ENCODE results near the gene RBBP5.

GRCh38 chr1:205054013-205054412, 67.8 kb downstream of the RBBP5 start:
- TF ChIP-seq, protein P1, sequence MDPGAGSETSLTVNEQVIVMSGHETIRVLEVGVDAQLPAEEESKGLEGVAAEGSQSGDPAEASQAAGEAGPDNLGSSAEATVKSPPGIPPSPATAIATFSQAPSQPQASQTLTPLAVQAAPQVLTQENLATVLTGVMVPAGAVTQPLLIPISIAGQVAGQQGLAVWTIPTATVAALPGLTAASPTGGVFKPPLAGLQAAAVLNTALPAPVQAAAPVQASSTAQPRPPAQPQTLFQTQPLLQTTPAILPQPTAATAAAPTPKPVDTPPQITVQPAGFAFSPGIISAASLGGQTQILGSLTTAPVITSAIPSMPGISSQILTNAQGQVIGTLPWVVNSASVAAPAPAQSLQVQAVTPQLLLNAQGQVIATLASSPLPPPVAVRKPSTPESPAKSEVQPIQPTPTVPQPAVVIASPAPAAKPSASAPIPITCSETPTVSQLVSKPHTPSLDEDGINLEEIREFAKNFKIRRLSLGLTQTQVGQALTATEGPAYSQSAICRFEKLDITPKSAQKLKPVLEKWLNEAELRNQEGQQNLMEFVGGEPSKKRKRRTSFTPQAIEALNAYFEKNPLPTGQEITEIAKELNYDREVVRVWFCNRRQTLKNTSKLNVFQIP (CRISPR knock-in tag; IDR thresholded peaks at IDR 0.05; ENCODE audit: borderline replicate concordance, low read depth), result no peak
- TF ChIP-seq ESRRG (CRISPR knock-in tag; IDR thresholded peaks at IDR 0.05), result no peak
- TF ChIP-seq ZFP3 (CRISPR knock-in tag; IDR thresholded peaks at IDR 0.05), result no peak
- TF ChIP-seq, protein P2, sequence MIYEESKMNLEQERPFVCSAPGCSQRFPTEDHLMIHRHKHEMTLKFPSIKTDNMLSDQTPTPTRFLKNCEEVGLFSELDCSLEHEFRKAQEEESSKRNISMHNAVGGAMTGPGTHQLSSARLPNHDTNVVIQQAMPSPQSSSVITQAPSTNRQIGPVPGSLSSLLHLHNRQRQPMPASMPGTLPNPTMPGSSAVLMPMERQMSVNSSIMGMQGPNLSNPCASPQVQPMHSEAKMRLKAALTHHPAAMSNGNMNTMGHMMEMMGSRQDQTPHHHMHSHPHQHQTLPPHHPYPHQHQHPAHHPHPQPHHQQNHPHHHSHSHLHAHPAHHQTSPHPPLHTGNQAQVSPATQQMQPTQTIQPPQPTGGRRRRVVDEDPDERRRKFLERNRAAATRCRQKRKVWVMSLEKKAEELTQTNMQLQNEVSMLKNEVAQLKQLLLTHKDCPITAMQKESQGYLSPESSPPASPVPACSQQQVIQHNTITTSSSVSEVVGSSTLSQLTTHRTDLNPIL (CRISPR knock-in tag; IDR thresholded peaks at IDR 0.05; ENCODE audit: low read depth), result no peak
- TF ChIP-seq ZFP30 (CRISPR knock-in tag; IDR thresholded peaks at IDR 0.05), result no peak
- TF ChIP-seq, protein P3, sequence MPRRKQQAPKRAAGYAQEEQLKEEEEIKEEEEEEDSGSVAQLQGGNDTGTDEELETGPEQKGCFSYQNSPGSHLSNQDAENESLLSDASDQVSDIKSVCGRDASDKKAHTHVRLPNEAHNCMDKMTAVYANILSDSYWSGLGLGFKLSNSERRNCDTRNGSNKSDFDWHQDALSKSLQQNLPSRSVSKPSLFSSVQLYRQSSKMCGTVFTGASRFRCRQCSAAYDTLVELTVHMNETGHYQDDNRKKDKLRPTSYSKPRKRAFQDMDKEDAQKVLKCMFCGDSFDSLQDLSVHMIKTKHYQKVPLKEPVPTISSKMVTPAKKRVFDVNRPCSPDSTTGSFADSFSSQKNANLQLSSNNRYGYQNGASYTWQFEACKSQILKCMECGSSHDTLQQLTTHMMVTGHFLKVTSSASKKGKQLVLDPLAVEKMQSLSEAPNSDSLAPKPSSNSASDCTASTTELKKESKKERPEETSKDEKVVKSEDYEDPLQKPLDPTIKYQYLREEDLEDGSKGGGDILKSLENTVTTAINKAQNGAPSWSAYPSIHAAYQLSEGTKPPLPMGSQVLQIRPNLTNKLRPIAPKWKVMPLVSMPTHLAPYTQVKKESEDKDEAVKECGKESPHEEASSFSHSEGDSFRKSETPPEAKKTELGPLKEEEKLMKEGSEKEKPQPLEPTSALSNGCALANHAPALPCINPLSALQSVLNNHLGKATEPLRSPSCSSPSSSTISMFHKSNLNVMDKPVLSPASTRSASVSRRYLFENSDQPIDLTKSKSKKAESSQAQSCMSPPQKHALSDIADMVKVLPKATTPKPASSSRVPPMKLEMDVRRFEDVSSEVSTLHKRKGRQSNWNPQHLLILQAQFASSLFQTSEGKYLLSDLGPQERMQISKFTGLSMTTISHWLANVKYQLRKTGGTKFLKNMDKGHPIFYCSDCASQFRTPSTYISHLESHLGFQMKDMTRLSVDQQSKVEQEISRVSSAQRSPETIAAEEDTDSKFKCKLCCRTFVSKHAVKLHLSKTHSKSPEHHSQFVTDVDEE (CRISPR knock-in tag; IDR thresholded peaks at IDR 0.05), result no peak
- TF ChIP-seq BACH2 (CRISPR knock-in tag; IDR thresholded peaks at IDR 0.05; ENCODE audit: borderline replicate concordance), result no peak
- TF ChIP-seq ZNF70 (CRISPR knock-in tag; IDR thresholded peaks at IDR 0.05), result no peak
- TF ChIP-seq CSRNP3 (CRISPR knock-in tag; IDR thresholded peaks at IDR 0.05), result no peak
- TF ChIP-seq ARNTL (CRISPR knock-in tag; IDR thresholded peaks at IDR 0.05; ENCODE audit: borderline replicate concordance, low read depth), result no peak
- TF ChIP-seq RARB (CRISPR knock-in tag; IDR thresholded peaks at IDR 0.05), result no peak
- no peak for TF ChIP-seq PATZ1 (CRISPR knock-in tag; IDR thresholded peaks at IDR 0.05; ENCODE audit: borderline replicate concordance)

Measured in SK-N-SH treated with all-trans-retinoic acid at 6 μM for 48 hours (cell line).